ENCODE measurements around the gene KLF7.

The KLF7 gene

GRCh38 chr2:207078186-207078798, 87.5 kb downstream of the KLF7 start:
- no peak overlapping the region for H3K9ac ChIP-seq (ENCODE audit: low read length)
- no peak for TF ChIP-seq CTCF (IDR thresholded peaks at IDR 0.05; ENCODE audit: insufficient read depth, low read length, poor library complexity, severe bottlenecking)
- TF ChIP-seq EZH2phosphoT487 (conservative IDR thresholded peaks at IDR 0.05; ENCODE audit: low read length) = no peak
- no peaks in the 10 kb centered on the region for H3K9me3 ChIP-seq (ENCODE audit: insufficient read depth, low read length)
- no peak overlapping the region for H3K4me2 ChIP-seq (ENCODE audit: low read depth, low read length, poor library complexity, severe bottlenecking)
- no peak overlapping the region for H3K4me3 ChIP-seq (ENCODE audit: insufficient read depth, low read length, poor library complexity, severe bottlenecking)
- no peaks in the 10 kb centered on the region for H3K36me3 ChIP-seq (ENCODE audit: low read length)
- H3K9me2 ChIP-seq (replicated peaks; ENCODE audit: insufficient read depth, low read length) = no peaks in the 10 kb centered on the region
- no peaks in the 10 kb centered on the region for H3F3A ChIP-seq (ENCODE audit: insufficient read depth)
- no peaks in the 10 kb centered on the region for H3K27me3 ChIP-seq (ENCODE audit: low read length)
- H3K79me2 ChIP-seq (ENCODE audit: insufficient read depth, low read length) = no peaks in the 10 kb centered on the region
- H3K27ac ChIP-seq (ENCODE audit: low read depth, low read length) = no peak overlapping the region
- no peak overlapping the region for H2AFZ ChIP-seq (ENCODE audit: low read depth, low read length, severe bottlenecking)
- H4K20me1 ChIP-seq (ENCODE audit: low read depth, low read length) = no peaks in the 10 kb centered on the region

- H3K9me3 ChIP-seq (ENCODE audit: insufficient read depth, low read length) = no peaks in the 10 kb centered on the region
- H3K27me3 ChIP-seq (ENCODE audit: low read length) = no peaks in the 10 kb centered on the region
- TF ChIP-seq EZH2phosphoT487 (conservative IDR thresholded peaks at IDR 0.05; ENCODE audit: low read length) (no peak), CTCF (IDR thresholded peaks at IDR 0.05; ENCODE audit: insufficient read depth, low read length, poor library complexity, severe bottlenecking) (no peak)
- no peaks in the 10 kb centered on the region for H3K36me3 ChIP-seq (ENCODE audit: low read length)
- no peaks in the 10 kb centered on the region for H3K79me2 ChIP-seq (ENCODE audit: insufficient read depth, low read length)
- H3K27ac ChIP-seq (ENCODE audit: low read depth, low read length) = no peak overlapping the region
- H3K4me2 ChIP-seq (ENCODE audit: low read depth, low read length, poor library complexity, severe bottlenecking) = no peak overlapping the region
- H3K9ac ChIP-seq (ENCODE audit: low read length) = no peak overlapping the region
- no peaks in the 10 kb centered on the region for H4K20me1 ChIP-seq (ENCODE audit: low read depth, low read length)
- H3K9me2 ChIP-seq (replicated peaks; ENCODE audit: insufficient read depth, low read length) = no peaks in the 10 kb centered on the region
- H3F3A ChIP-seq (ENCODE audit: insufficient read depth) = no peaks in the 10 kb centered on the region
- H2AFZ ChIP-seq (ENCODE audit: low read depth, low read length, severe bottlenecking) = no peak overlapping the region
- H3K4me3 ChIP-seq (ENCODE audit: insufficient read depth, low read length, poor library complexity, severe bottlenecking) = no peak overlapping the region
Observed at GRCh38 chr2:207077266-207077665, 88.5 kb downstream of the KLF7 start.

GRCh38 chr2:207075456-207075855, 90.3 kb downstream of the KLF7 start:
- no peak overlapping the region for H3K4me3 ChIP-seq (ENCODE audit: insufficient read depth, low read length, poor library complexity, severe bottlenecking)
- no peak for TF ChIP-seq CTCF (IDR thresholded peaks at IDR 0.05; ENCODE audit: insufficient read depth, low read length, poor library complexity, severe bottlenecking)
- H3K79me2 ChIP-seq (ENCODE audit: insufficient read depth, low read length) = no peaks in the 10 kb centered on the region
- no peaks in the 10 kb centered on the region for H3F3A ChIP-seq (ENCODE audit: insufficient read depth)
- no peaks in the 10 kb centered on the region for H3K9me3 ChIP-seq (ENCODE audit: insufficient read depth, low read length)
- H3K27me3 ChIP-seq (ENCODE audit: low read length) = no peaks in the 10 kb centered on the region
- no peaks in the 10 kb centered on the region for H3K36me3 ChIP-seq (ENCODE audit: low read length)
- H3K9ac ChIP-seq (ENCODE audit: low read length) = no peak overlapping the region
- H3K27ac ChIP-seq (ENCODE audit: low read depth, low read length) = no peak overlapping the region
- no peak overlapping the region for H3K4me2 ChIP-seq (ENCODE audit: low read depth, low read length, poor library complexity, severe bottlenecking)
- H4K20me1 ChIP-seq (ENCODE audit: low read depth, low read length) = no peaks in the 10 kb centered on the region
- no peak overlapping the region for H2AFZ ChIP-seq (ENCODE audit: low read depth, low read length, severe bottlenecking)
- H3K9me2 ChIP-seq (replicated peaks; ENCODE audit: insufficient read depth, low read length) = no peaks in the 10 kb centered on the region
